HG03280 (cell line): ENCODE measurements around the gene SAA1.
A peak's percentile ranks its signal among the peaks of the same experiment; 100 is the strongest.

ENCODE experiments used
- ATAC-seq: cut with Tn5 transposase; IDR thresholded peaks from one replicate; pipeline ENCODE4 v1.9.1; 2021; ENCODE audit warnings: mild to moderate bottlenecking, moderate library complexity; ENCODE audit not compliant: unreplicated experiment

Gene SAA1

DNA sequence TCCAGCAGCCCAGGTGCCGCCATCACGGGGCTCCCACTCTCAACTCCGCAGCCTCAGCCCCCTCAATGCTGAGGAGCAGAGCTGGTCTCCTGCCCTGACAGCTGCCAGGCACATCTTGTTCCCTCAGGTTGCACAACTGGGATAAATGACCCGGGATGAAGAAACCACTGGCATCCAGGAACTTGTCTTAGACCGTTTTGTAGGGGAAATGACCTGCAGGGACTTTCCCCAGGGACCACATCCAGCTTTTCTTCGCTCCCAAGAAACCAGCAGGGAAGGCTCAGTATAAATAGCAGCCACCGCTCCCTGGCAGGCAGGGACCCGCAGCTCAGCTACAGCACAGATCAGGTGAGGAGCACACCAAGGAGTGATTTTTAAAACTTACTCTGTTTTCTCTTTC is at the start of gene SAA1:
Gene SAA1 (plus strand): TSS at position 316 of the 400 bp plus-strand sequence. CDS start 624 bp downstream, outside the sequence.
- no peak for ATAC-seq

DNA sequence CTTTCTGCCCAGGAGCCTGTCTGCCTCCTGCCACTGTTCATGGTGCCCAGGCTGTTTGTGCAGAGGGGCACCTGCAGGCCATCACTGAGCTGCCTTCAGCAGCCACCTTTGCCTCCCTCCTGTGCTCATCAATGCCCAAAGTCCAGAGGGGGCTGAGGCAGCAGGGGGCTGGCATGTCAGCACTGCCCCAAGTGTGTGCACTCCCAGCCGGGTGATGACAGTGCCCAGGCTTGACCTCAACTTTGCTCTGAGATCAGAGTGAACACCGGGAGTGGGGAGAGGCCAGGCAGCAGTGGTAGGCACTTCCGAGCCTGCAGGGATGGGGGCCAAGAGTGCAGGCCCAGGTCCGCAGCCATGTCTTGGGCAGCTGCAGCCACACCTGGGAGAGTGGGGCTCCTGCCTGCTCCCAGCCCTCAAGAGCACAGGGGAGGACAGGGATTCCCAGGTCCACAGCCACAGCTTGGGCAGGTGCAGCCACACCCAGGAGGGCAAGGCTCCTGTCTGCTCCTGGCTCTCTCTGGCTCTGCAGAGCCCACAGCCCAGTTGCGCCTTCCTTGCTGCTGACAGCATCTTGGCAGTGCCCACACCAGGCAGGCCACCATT is 44.7 kb upstream of the SAA1 start:
- ATAC-seq = no peak

- ATAC-seq = no peak
These were observed 43.1 kb upstream of the SAA1 start for GRCh38 chr11:18222814-18223421.

DNA sequence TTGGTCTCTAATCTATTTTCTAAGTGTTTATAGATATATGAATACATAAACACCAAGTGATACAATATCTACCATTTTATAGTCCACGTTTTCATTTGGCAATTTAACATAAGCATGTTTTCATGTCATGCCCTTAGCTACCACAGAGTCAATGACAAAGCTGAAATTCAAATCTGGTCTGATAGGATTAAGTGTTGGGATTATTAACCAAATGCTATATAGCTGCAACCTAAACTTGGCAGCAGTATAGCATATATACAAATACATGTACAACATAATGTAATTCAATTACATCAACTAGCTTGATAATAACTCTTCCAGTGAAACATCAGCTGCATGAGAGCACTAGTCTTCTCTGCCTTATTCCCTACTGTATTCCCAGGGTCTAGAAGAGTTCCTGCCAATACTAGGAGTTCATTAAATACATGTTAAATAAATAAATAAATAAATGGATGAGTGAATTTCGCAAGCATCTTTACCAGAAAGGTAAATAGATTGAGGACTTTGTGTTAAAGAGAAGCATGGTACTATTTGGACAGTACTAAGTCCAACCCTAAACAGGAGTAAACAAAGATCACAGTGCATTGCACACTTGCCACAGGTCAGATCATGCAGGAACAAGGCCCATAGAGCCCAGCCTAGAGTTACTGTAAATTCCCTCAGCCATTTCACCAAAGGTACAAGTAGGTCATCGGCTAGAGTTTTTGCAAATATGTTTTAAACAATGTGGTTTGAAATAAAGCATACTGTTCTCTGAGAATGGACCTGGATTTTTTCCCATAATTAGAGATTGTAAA is 42.3 kb upstream of the SAA1 start:
- ATAC-seq = no peak

DNA sequence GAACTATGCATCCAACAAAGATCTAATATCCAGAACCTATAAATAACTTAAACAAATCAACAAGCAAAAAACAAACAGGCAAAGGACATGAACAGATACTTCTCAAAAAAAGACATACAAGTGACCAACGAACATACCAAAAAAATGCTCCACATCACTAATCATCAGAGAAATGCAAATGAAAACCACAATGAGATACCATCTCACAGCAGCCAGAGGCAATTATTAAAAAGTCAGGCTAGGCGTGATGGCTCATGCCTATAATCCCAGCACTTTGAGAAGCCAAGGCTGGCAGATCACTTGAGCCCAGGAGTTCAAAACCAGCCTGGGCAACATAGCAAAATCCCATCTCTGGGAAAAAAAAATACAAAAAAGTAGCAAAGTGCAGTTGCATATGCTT is 40.2 kb upstream of the SAA1 start:
- no peak for ATAC-seq

GRCh38 chr11:18229501-18229900 is 36.6 kb upstream of the SAA1 start:
- ATAC-seq = peak; percentile 97

GRCh38 chr11:18230859-18231258 is 35.2 kb upstream of the SAA1 start:
- ATAC-seq = no peak

DNA sequence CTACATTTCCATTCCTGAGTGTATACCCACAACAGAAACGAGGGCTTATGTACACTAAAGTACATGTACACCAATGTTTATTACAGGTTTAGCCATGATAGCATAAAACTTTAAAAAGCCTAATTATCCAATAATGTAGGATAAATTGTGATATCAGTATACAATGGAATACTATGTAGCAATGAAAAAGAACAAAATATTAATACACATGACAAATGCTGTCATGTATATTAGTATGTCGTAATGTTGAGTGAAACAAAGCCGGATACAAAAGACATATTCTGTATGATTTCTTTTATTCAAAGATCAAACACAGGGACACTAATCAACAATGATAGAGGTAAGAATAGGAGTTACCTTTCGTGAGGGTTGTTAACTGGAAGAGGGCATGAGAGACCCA is 32.2 kb upstream of the SAA1 start:
- ATAC-seq = no peak

DNA sequence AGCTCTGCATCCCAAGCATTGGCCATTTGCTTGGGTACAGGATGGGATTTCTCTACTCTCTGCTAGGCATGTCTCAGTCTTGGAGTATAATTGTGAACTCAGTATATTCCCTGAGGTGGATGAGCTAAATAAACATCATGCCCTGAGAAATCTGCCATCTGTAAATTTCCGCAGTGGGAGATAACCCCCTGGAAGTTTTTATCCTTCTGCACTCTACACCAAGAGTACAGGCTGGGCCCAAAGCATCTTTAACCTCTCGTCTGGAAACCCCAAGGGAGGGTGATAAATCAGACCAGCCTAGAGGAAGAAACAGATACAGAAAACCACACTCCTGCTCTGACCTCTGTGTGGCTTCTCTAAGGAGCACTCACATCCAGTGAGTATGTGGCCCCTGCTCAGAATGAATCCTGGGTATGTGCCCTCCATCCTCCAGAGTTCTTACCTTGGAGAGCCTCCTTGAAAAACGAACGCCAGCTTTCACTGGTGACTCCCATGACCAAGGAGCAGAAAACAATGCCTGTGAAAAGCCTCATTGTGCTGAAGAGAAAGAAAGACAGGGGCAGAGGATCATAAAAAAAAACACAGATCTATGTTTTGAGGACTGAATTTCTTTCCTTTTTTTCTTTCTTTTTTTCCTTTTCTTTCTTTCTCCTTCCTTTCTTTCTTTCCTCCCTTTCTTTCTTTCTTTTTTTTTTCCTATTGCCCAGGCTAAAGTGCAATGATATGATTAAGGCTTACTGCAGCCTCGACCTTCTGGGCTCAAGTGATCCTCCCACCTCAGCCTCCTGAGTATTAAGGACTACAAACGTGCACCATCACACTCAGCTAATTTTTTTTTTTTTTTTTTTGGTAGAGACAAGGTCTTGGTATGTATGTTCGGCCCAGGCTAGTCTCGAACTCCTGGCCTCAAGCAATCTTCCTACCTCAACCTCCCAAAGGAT is 30.4 kb upstream of the SAA1 start:
- no peak for ATAC-seq

GRCh38 chr11:18236664-18237356 is 29.3 kb upstream of the SAA1 start, which contains the start of gene SAA4:
TSS of gene SAA4 (minus strand) at chr11:18236802. CDS start at chr11:18235926, 876 bp downstream.
- ATAC-seq = no peak

DNA sequence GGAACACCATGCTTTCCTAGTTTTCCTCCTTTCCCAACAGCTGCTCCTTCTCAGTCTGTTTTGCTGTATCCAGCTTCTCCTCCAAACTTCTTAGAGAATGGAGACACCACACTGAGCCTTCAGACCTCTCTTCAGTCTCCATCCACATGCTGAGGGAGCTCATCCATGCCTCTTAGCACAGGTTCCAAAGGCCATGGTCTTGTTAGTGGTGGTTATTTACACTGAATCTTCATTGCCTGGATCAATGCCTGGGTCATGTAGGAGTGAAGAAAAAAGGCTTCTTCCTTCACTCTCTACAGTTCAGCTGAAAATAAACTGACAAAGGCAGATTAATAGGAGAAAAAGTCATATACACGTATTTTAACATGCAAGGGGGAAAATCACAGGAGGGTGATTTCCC is 26.4 kb upstream of the SAA1 start:
- no peak for ATAC-seq

- no peak for ATAC-seq
These were observed 22.2 kb upstream of the SAA1 start for GRCh38 chr11:18243783-18244362.

- no peak for ATAC-seq
These were observed 20.7 kb upstream of the SAA1 start for GRCh38 chr11:18245396-18245795.

GRCh38 chr11:18246379-18247190 is 19.5 kb upstream of the SAA1 start:
- peak; percentile 77 for ATAC-seq

DNA sequence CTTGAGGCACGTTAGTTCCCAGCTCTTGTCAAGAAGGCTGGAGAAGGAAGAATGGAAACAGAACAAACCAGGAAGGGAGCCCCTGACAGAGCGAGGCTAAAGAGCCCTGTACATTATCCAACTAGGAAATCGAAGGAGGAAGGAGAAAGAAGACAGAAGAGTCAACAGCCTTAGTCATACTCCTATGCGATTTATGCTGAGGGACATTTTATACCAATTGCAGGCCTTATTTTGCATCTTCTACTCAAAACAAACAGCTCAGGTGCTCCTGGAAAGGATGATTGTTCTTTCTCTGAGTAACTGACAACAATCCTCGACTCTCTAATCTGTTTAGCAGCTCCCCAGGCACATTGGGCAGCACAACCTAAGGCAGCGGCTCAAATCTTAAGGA is 18.9 kb upstream of the SAA1 start:
- peak; percentile 14 for ATAC-seq

DNA sequence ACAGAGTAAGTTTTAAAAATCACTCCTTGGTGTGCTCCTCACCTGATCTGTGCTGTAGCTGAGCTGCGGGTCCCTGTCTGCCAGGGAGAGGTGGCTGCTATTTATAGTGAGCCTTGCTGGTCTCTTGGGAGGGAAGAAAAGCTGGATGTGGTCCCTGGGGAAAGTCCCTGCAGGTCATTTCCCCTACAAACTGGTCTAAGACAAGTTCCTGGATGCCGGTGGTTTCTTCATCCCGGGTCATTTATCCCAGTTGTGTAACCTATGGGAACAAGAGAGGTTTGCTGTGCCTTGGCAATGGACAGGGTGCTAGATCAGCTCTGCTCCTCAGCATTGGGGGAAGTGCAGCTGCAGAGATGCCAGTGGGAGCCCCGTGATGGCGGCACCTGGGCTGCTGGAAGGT is 17.5 kb upstream of the SAA1 start, which contains the start of gene SAA2:
Gene SAA2 (minus strand): TSS at position 108 of the 400 bp plus-strand sequence. CDS start 657 bp downstream, outside the sequence.
- no peak for ATAC-seq

GRCh38 chr11:18253233-18253632 is 12.8 kb upstream of the SAA1 start:
- no peak for ATAC-seq

GRCh38 chr11:18253778-18254338 is 12.2 kb upstream of the SAA1 start:
- no peak for ATAC-seq
